Activated naive CD4-positive, alpha-beta T cell treated with anti-CD3 and anti-CD28 coated beads for 36 hours (primary cell): Measurements from ENCODE around the gene SDK2. TPM values are rescaled to one million over a fixed set of nuclear protein-coding genes. Genes with fewer than 3 reads are reported as not detected.

ENCODE experiments used
- CTCF ChIA-PET: fragments of 350-600 bp; sonication (Branson Sonifier 250); formaldehyde crosslinking; loops from one replicate; lab custom pipeline; 2021; ENCODE audit warnings: antibody characterized with exemption; lab: Charles Lee
- DNase-seq: peaks from one replicate; pipeline ENCODE4 v3.0.0-alpha.2; 2020
- H3K27ac Mint-ChIP-seq: one replicate; pipeline ENCODE4 v1.8.0; 2021; ENCODE audit warnings: mild to moderate bottlenecking, mixed read lengths
- H3K27me3 Mint-ChIP-seq: one replicate; pipeline ENCODE4 v1.8.0; 2021; ENCODE audit warnings: low read depth, mixed read lengths
- H3K36me3 Mint-ChIP-seq: one replicate; pipeline ENCODE4 v1.8.0; 2021; ENCODE audit warnings: low read depth, mixed read lengths
- H3K4me1 Mint-ChIP-seq: one replicate; pipeline ENCODE4 v1.8.0; 2021; ENCODE audit warnings: low read depth, mixed read lengths
- H3K4me3 Mint-ChIP-seq: one replicate; pipeline ENCODE4 v1.8.0; 2021; ENCODE audit warnings: mild to moderate bottlenecking, moderate library complexity, mixed read lengths
- H3K9me3 Mint-ChIP-seq: one replicate; pipeline ENCODE4 v1.8.0; 2021; ENCODE audit warnings: mixed read lengths
- intact Hi-C: fragments of 100-400 bp; cut with micrococcal nuclease; formaldehyde crosslinking; loops from one replicate; pipeline ENCODE4 v1.15.1; 2023
- total RNA-seq, 2 experiments: library from RNA; stranded (reverse); gene quantifications; one replicate each; pipeline ENCODE4 v1.2.3, GENCODE V29; 2021

SDK2 gene
- total RNA-seq, 2 experiments from 2014 or later = 0.27 to 0.50 TPM

DNA sequence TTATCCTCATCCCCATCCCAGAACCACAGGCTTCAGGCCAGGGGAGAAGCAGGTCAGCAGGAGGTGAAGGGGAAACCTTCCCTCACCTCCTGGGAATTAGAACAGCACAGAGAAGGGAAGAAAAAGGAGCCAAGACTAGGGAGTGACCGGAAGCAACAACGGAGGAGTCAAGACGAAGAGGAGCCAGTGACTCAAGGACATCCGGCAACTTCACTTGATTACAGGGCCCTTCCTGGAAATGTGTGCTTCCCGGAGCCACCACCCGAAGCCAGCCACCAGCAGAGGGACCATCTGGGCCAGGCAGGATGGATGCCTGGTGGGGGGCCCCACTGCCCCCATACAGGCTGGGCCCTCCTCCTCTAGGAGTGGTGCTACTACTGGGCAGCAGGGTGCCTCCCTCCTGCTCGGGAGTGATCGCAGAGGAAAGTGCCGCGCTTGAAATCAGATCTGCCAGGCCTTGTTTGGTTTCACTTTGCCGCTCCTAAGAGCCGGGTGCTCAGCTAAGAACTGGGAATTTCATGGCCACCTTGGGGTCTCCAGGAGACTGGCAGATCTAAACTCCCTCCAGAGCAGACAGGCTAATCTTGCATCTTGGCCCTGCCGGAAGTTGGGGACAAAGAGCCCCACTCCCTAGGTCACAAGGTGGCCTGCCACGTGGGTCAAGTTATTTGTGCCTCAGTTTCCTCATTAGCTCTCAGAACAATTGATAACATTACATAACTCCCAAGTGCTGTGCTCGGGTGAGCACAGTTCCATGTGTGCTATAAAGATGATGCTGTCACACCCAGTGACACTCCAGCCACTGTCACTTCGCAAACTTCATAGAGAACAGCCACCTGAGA is 339.1 kb downstream of the SDK2 start:
- Mint-ChIP-seq H3K9me3 (no peaks in the 10 kb centered on the region), H3K4me3 (no peak overlapping the region), H3K36me3 (no peaks in the 10 kb centered on the region), H3K27me3 (peaks cover 6% of the 10 kb centered on the region), H3K4me1 (peaks cover 9% of the 10 kb centered on the region), H3K27ac (no peak overlapping the region)
- DNase-seq = no peak
- CTCF ChIA-PET = interaction anchor here (1.0 kb wide), 1 partner anchor 65 kb away, joined by 4 read pairs; no protein-coding TSS in a partner anchor
- intact Hi-C loops = no loop called here

- H3K27me3 Mint-ChIP-seq = peaks cover 6% of the 10 kb centered on the region
- H3K36me3 Mint-ChIP-seq = no peaks in the 10 kb centered on the region
- peaks cover 4% of the 10 kb centered on the region for H3K4me1 Mint-ChIP-seq
- H3K4me3 Mint-ChIP-seq = no peak overlapping the region
- intact Hi-C loops = no loop called here
- DNase-seq = no peak
- CTCF ChIA-PET = no interaction called here
- H3K9me3 Mint-ChIP-seq = no peaks in the 10 kb centered on the region
- H3K27ac Mint-ChIP-seq = no peak overlapping the region
Observed at GRCh38 chr17:73304438-73304837, 339.8 kb downstream of the SDK2 start.

DNA sequence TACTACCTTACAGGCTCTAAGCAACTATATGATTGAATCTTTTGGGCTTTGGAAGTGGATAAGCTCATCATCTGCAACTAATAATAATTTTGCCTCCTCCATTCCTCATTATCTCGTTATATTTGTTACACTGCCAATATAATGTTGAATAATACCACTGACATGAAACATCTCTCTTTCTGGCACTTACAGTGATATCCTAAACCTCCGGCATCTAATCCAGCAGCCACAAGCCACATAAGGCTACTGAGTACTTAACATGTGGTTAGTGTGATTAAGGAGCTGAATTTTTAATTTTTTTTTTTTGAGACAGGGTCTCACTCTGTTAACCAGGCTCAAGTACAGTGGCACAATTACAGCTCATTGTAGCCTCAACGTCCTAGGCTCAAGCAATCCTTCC is 342.1 kb downstream of the SDK2 start:
- no peaks in the 10 kb centered on the region for H3K36me3 Mint-ChIP-seq
- H3K4me3 Mint-ChIP-seq = no peak overlapping the region
- H3K4me1 Mint-ChIP-seq = peaks cover 2% of the 10 kb centered on the region
- no peak overlapping the region for H3K27ac Mint-ChIP-seq
- intact Hi-C loops = no loop called here
- CTCF ChIA-PET = interaction anchor here (0.6 to 1.1 kb wide), 4 partner anchors 75 to 517 kb away, joined by 3 read pairs; no protein-coding TSS in a partner anchor
- peaks cover 6% of the 10 kb centered on the region for H3K27me3 Mint-ChIP-seq
- DNase-seq = no peak
- H3K9me3 Mint-ChIP-seq = no peaks in the 10 kb centered on the region

GRCh38 chr17:73301369-73301768 is 342.9 kb downstream of the SDK2 start:
- intact Hi-C loops = no loop called here
- H3K9me3 Mint-ChIP-seq = no peaks in the 10 kb centered on the region
- CTCF ChIA-PET = interaction anchor here (0.6 to 1.1 kb wide), 3 partner anchors 10 to 78 kb away, joined by 3 read pairs; no protein-coding TSS in a partner anchor
- no peak overlapping the region for H3K27ac Mint-ChIP-seq
- H3K4me1 Mint-ChIP-seq = peaks cover 2% of the 10 kb centered on the region
- H3K27me3 Mint-ChIP-seq = peaks cover 6% of the 10 kb centered on the region
- no peak overlapping the region for H3K4me3 Mint-ChIP-seq
- H3K36me3 Mint-ChIP-seq = no peaks in the 10 kb centered on the region
- DNase-seq = no peak

GRCh38 chr17:73300392-73300791 is 343.9 kb downstream of the SDK2 start:
- H3K9me3 Mint-ChIP-seq = no peaks in the 10 kb centered on the region
- H3K27ac Mint-ChIP-seq = no peak overlapping the region
- DNase-seq = no peak
- no peak overlapping the region for H3K4me3 Mint-ChIP-seq
- H3K4me1 Mint-ChIP-seq = peaks cover 2% of the 10 kb centered on the region
- H3K27me3 Mint-ChIP-seq = peaks cover 6% of the 10 kb centered on the region
- H3K36me3 Mint-ChIP-seq = no peaks in the 10 kb centered on the region
- intact Hi-C loops = no loop called here
- CTCF ChIA-PET = no interaction called here

DNA sequence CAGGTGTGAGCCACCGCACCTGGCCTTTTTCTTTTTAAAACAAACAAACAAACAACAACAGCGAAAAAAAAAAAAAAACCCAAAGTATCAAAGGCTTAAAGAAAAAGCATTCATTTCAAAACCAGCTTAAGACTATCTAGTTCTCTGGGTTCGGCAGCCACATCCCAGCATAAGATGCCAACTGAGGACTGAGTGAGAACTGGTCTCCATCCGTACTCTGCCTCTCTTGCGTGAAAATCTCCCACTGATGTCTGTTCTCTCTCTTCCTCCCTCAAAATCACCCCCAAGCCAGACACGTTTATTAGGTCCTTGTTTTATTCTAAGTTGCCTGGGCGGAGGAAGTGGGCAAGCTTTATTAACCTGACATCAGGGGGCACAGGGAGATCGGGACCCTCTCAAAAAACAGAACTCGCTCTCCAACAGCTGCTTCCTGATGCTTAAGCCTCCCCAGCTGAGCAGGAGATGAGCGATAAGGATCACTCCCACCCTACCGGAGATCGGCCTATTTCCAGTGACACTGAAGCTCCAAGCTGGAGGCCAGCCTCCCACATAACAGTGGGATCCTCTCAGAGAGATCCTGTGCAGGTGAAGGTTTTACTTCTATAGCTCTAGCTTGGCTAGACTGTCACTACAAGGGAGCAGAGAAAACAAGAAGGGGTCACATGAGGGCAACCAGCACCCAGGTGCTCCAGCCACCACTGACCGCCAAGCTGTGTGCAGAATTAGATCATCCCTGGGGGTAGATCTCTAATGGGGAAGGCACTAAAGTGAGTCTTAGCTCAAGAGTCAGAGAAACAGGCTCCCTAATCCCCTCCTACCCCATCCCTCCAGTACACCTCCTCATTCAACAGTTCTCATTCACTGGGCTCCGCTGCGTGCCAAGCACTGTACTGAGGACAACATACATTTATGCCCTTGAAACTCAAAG is 346.0 kb downstream of the SDK2 start:
- no peak overlapping the region for H3K27ac Mint-ChIP-seq
- H3K4me3 Mint-ChIP-seq = no peak overlapping the region

GRCh38 chr17:73293480-73293911 is 350.7 kb downstream of the SDK2 start:
- H3K36me3 Mint-ChIP-seq = no peaks in the 10 kb centered on the region
- no peaks in the 10 kb centered on the region for H3K9me3 Mint-ChIP-seq
- H3K4me3 Mint-ChIP-seq = no peak overlapping the region
- CTCF ChIA-PET = no interaction called here
- intact Hi-C loops = no loop called here
- H3K27me3 Mint-ChIP-seq = no peaks in the 10 kb centered on the region
- no peak overlapping the region for H3K27ac Mint-ChIP-seq
- no peak for DNase-seq
- peaks cover 7% of the 10 kb centered on the region for H3K4me1 Mint-ChIP-seq

More for the DNA sequence above, 346.0 kb downstream of the SDK2 start:
- DNase-seq = no peak
- no peaks in the 10 kb centered on the region for H3K4me1 Mint-ChIP-seq
- intact Hi-C loops = no loop called here
- CTCF ChIA-PET = interaction anchor here (0.8 to 1.2 kb wide), 2 partner anchors 12 to 42 kb away, joined by 4 read pairs; no protein-coding TSS in a partner anchor
- no peaks in the 10 kb centered on the region for H3K9me3 Mint-ChIP-seq
- H3K27me3 Mint-ChIP-seq = no peaks in the 10 kb centered on the region
- H3K36me3 Mint-ChIP-seq = no peaks in the 10 kb centered on the region

DNA sequence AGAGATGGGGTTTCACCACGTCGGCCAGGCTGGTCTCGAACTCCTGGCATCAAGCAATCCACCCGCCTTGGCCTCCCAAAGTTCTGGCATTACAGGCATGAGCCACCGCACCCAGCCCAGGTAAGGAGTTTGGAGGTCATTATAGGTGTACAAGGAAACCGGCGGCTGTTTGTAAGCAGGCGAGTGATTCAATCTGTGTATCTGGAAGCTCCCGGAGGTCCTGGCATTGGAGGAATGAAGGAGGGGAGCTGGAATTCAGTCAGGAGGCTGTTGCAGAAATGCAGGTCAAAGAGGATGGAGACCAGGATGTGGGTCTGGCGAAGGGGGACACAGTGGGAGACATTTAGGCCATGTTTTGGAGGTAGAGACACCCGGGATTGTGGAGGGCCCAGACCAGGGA is 351.2 kb downstream of the SDK2 start:
- Mint-ChIP-seq H3K36me3 (no peaks in the 10 kb centered on the region), H3K27me3 (no peaks in the 10 kb centered on the region), H3K27ac (no peak overlapping the region), H3K4me1 (peaks cover 7% of the 10 kb centered on the region), H3K4me3 (no peak overlapping the region), H3K9me3 (no peaks in the 10 kb centered on the region)
- intact Hi-C loops = no loop called here
- no peak for DNase-seq
- CTCF ChIA-PET = no interaction called here

DNA sequence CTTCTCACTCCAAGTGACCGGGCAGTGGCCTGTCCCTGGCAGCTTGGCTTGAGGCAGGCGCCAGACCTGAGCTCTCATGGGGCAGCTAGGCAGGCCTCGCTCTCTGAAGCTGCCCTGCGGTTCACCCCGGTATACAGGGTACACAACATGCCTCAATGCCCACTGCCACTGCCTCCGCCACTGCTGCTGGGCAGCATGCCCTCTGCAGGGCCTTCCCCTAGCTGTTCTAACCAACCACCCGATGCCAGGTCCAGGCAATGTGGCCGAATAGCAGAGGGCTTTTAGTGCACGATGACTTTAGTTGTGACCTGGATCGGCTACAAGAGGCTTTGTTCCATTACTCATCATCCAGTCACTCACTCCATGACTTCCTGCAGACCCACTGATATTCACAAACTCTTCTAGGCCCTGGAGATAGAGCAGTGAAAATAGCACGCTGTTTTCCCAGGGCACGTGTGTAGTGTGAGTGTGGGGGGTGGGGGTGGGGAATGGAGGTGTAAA is 352.2 kb downstream of the SDK2 start:
- H3K27me3 Mint-ChIP-seq = no peaks in the 10 kb centered on the region
- no peak for DNase-seq
- intact Hi-C loops = no loop called here
- peaks cover 7% of the 10 kb centered on the region for H3K4me1 Mint-ChIP-seq
- CTCF ChIA-PET = no interaction called here
- H3K4me3 Mint-ChIP-seq = no peak overlapping the region
- no peak overlapping the region for H3K27ac Mint-ChIP-seq
- H3K9me3 Mint-ChIP-seq = no peaks in the 10 kb centered on the region
- H3K36me3 Mint-ChIP-seq = no peaks in the 10 kb centered on the region

- Mint-ChIP-seq H3K36me3 (no peaks in the 10 kb centered on the region), H3K27me3 (no peaks in the 10 kb centered on the region), H3K27ac (no peak overlapping the region), H3K4me1 (peaks cover 7% of the 10 kb centered on the region), H3K4me3 (no peak overlapping the region), H3K9me3 (no peaks in the 10 kb centered on the region)
- CTCF ChIA-PET = interaction anchor here (0.6 to 1.1 kb wide), 3 partner anchors 10 to 78 kb away, joined by 3 to 4 read pairs (median 3); no protein-coding TSS in a partner anchor
- intact Hi-C loops = no loop called here
- DNase-seq = no peak
Observed at GRCh38 chr17:73291260-73291801, 352.9 kb downstream of the SDK2 start.

DNA sequence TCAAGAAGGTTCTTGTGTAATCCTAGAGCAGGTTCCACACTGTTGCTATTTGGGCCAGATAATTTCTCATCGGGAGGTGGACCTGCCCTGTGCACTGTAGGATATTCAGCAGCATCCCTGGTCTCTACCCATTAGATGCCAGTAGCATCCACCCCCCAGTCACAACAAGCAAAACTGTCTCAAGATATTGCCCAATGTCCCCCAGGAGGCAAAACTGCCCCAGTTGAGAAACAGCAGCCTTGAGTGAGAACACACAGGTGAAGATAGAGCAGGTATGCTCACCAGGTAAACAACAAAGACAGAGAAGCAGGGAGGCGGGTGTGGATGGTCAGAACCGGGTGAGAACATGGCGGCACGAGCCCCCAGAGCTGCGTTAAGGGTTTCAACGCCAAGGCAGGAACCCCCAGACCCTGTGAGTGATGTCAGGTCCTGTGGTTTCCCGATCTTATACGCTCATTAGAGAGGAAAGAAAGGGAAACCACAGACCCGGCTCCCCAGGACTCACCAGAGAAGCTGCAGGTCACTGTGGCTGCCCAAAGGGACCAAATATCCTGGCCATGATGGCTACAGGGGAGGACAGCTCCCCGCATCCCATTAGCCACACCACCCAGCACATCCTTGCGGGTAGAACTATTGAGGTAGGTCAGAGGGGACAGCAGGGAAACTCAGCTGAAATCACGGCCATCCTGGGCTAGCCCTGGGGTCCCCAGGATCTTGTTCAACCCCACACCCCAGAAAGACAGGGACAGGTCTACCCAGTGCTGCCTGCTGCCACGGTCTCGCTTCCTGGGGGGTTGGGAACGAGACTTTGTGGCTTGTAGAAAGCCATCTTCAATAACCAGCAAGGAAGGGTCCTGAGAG is 353.6 kb downstream of the SDK2 start:
- Mint-ChIP-seq H3K36me3 (no peaks in the 10 kb centered on the region), H3K27me3 (no peaks in the 10 kb centered on the region), H3K9me3 (no peaks in the 10 kb centered on the region), H3K27ac (no peak overlapping the region), H3K4me1 (peaks cover 7% of the 10 kb centered on the region), H3K4me3 (no peak overlapping the region)
- intact Hi-C loops = no loop called here
- no peak for DNase-seq
- CTCF ChIA-PET = interaction anchor here (0.6 to 1.1 kb wide), 3 partner anchors 11 to 79 kb away, joined by 3 to 4 read pairs (median 3); no protein-coding TSS in a partner anchor
